Smooth muscle cell of trachea (primary cell): Measurements from ENCODE around the gene OR4D10. TPM values are rescaled to one million over a fixed set of nuclear protein-coding genes. Genes with fewer than 3 reads are reported as not detected.

Source experiments
- total RNA-seq: library from RNA; depleted of rRNA; stranded (reverse); fragments of >200 nt; gene quantifications from 2 replicates; pipeline ENCODE4 v1.2.1, GENCODE V29; 2014

OR4D10 gene
- total RNA-seq: not detected in 2 replicates

DNA sequence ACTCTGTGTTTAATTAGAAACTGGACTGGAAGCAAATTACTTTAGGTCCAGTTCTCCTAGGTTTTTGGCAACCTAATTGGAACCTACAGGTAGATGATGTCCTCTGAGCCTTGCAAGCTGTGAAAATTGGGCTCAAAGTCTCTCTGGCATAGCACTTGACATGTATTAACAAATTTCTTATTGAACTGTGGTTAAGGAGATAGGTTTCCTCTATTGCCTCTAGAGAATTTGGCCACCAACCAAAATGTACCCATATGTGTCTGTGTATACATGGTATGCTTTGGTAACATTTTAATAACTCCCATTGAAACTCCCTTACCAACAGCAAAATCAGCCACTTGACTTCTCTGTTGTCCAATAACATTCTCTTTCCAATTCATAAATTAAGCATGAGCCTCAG is at the start of gene OR4D10:
OR4D10 (plus strand) TSS at position 301 of the 400 bp plus-strand sequence. CDS start 4,115 bp downstream, outside the sequence.

DNA sequence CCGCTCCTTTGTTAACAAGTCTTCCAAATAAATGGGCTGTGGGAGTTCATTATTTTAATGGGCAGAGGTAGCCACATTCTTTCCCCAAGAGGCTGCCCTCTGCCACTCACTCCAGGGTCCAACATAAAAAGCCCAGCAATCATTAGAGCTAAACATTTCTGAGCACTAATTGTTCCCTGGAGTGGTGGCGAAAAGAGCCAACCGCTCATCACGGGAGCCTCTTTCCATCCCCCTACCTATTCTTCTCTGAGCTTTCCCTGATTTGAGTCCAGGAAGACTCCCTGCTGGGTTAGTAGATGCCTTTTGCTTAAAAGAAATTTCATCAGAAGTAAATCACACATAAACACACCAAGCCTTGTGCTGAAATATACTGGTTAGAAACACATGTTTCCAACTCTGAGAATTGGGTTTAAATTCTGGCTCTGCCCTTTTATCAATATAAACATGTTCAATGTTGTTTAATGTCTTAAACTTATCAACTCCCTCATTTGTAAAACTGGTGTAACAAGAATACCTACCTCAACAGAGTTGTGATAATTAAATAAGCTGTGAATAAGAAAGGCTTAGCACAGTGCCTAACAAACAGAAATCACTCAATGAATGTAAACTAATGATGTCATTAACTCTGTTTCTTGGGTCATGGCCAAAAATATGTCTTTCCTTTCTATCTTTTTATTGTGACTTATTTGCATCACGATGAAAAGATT is 46.6 kb upstream of the OR4D10 start, which contains the start of gene OR5A2:
OR5A2 (minus strand) TSS at position 53 of the 707 bp plus-strand sequence. CDS start 3,460 bp downstream, outside the sequence.

GRCh38 chr11:59436169-59436568 is 36.9 kb upstream of the OR4D10 start, which contains the start of gene OR5A1:
TSS of gene OR5A1 (plus strand) at chr11:59436469. CDS start at chr11:59443169, 6,700 bp downstream.

DNA sequence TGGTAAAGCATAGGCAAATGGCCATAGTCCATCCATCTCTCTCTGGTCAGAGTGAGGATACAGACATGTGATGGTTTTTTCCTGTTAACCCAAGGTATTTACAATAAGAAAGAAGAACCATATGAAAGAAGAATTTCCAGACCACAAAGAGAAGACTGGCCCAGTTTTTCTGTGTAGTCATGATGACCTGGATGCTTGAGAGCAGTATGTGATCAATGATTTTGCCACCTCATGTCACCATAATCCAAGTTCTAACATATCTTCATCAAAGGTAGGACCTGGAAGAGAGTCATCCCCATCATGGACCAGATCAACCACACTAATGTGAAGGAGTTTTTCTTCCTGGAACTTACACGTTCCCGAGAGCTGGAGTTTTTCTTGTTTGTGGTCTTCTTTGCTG is 16.5 kb upstream of the OR4D10 start, which contains the start of gene OR4D6:
OR4D6 (plus strand) TSS at position 301 of the 400 bp plus-strand sequence; CDS start at position 301, 0 bp downstream.

GRCh38 chr11:59503276-59503675 is 30.2 kb downstream of the OR4D10 start, which contains the start of gene OR4D11:
TSS of gene OR4D11 (plus strand) at chr11:59503576. CDS start at chr11:59503576, 0 bp downstream.

DNA sequence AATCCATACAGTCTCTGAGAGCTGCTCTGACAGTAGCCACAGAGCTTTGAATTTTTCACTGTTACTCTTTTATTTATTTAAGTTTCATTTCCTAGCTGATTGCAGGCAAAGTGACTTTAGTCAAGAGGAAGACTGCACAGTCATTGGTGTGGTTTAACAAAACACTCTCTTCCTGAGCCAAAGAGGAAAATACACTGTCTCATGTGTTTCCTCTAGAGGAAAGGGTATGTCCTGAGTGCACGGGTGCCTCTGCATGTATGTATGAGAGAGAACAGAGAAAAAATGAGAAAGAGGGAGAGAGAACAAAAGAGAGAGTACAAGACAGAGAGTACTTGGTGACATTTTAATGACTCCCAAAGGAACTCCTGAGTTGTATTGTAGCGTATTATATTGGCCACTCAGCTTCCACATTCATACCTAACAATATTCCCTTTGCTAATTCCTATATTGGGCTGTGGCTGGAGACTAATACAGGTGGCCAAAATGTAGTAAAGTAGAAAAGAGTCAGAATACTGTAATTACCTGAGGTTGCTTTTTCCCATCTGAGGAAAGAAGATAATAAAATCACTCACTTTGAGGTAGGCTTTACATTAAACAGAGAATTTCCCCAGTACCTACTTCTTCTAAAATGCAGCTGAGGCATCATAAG is 38.0 kb downstream of the OR4D10 start, which contains the start of gene OR4D9:
OR4D9 (plus strand) TSS at position 599 of the 649 bp plus-strand sequence. CDS start 3,374 bp downstream, outside the sequence.

Other genes starting within 250 kb of the OR4D10 start
- gene OR5AN1, start 114.4 kb upstream of the OR4D10 start, total RNA-seq: not detected in 2 replicates
- gene OR5A2, start 46.9 kb upstream of the OR4D10 start, total RNA-seq: not detected in 2 replicates
- not detected in 2 replicates for gene OR5A1, start 36.8 kb upstream of the OR4D10 start, total RNA-seq
- gene OR4D6, start 16.4 kb upstream of the OR4D10 start, total RNA-seq: not detected in 2 replicates
- not detected in 2 replicates for gene OR4D11, start 30.3 kb downstream of the OR4D10 start, total RNA-seq
- gene OR4D9, start 38.2 kb downstream of the OR4D10 start, total RNA-seq: not detected in 2 replicates
- 34.4 and 50.2 TPM in 2 replicates for gene OSBP, start 142.5 kb downstream of the OR4D10 start, total RNA-seq
- 8.4 and 11.6 TPM in 2 replicates for gene PATL1, start 195.7 kb downstream of the OR4D10 start, total RNA-seq
- not detected in 2 replicates for gene OR10V1, start 240.5 kb downstream of the OR4D10 start, total RNA-seq